Muscle layer of duodenum (tissue), 2 donors: ENCODE data around the gene RARA.

ENCODE experiments used
- H3K27ac ChIP-seq: one replicate; pipeline ENCODE4 v1.7.0; 2013; ENCODE audit warnings: mild to moderate bottlenecking, low read length
- H3K27me3 ChIP-seq: one replicate; pipeline ENCODE4 v1.7.0; 2013; ENCODE audit warnings: low read depth, mild to moderate bottlenecking, control low read depth, low read length
- H3K36me3 ChIP-seq, 2 donors: one replicate each; pipeline ENCODE4 v1.7.0; 2013; ENCODE audit warnings: low read length in 2 of 2, control low read depth in 1 of 2, mild to moderate bottlenecking in 1 of 2; ENCODE audit not compliant: insufficient read depth in 2 of 2, control insufficient read depth in 1 of 2
- H3K4me1 ChIP-seq, 2 donors: one replicate each; pipeline ENCODE4 v1.7.0; 2013; ENCODE audit warnings: low read length in 2 of 2, mild to moderate bottlenecking in 2 of 2, control low read depth in 1 of 2, moderate library complexity in 1 of 2; ENCODE audit not compliant: insufficient read depth in 2 of 2, control insufficient read depth in 1 of 2
- H3K4me3 ChIP-seq, 2 donors: one replicate each; pipeline ENCODE4 v1.7.0; 2013; ENCODE audit warnings: low read length in 2 of 2, low read depth in 1 of 2, mild to moderate bottlenecking in 1 of 2
- H3K9me3 ChIP-seq, 2 donors: one replicate each; pipeline ENCODE4 v1.7.0; 2013; ENCODE audit warnings: low read length in 2 of 2, control low read depth in 1 of 2, mild to moderate bottlenecking in 1 of 2; ENCODE audit not compliant: control insufficient read depth in 1 of 2
- donor health status: healthy.

Gene RARA

GRCh38 chr17:40356990-40357881 lies 48.3 kb downstream of the RARA start:
- Histone ChIP-seq H3K27me3 (no peaks in the 10 kb centered on the region), H3K4me1 (peaks cover 4 to 37% of the 10 kb centered on the region in 2 donors), H3K36me3 (peaks cover 10 to 32% of the 10 kb centered on the region in 2 donors), H3K4me3 (no peak overlapping the region), H3K27ac (no peak overlapping the region), H3K9me3 (no peaks in the 10 kb centered on the region)

- H3K4me3 ChIP-seq, result peak overlapping the region in 1 of 2 donors; percentile 42
- H3K9me3 ChIP-seq, result no peaks in the 10 kb centered on the region
- peaks cover 0 to 42% of the 10 kb centered on the region in 2 donors for H3K4me1 ChIP-seq
- H3K36me3 ChIP-seq, result peaks cover 0 to 22% of the 10 kb centered on the region in 2 donors
- H3K27me3 ChIP-seq, result no peaks in the 10 kb centered on the region
- peak overlapping the region; percentile 63 for H3K27ac ChIP-seq
Measured at GRCh38 chr17:40358323-40359038, 49.5 kb downstream of the RARA start.

GRCh38 chr17:40360091-40360490 lies 51.1 kb downstream of the RARA start:
- H3K27me3 ChIP-seq, result no peaks in the 10 kb centered on the region
- H3K4me3 ChIP-seq, result no peak overlapping the region
- no peaks in the 10 kb centered on the region for H3K9me3 ChIP-seq
- no peak overlapping the region for H3K27ac ChIP-seq
- peaks cover 0 to 13% of the 10 kb centered on the region in 2 donors for H3K36me3 ChIP-seq
- H3K4me1 ChIP-seq, result peaks cover 0 to 36% of the 10 kb centered on the region in 2 donors

- H3K27me3 ChIP-seq, result no peaks in the 10 kb centered on the region
- no peaks in the 10 kb centered on the region for H3K9me3 ChIP-seq
- no peak overlapping the region for H3K4me3 ChIP-seq
- H3K36me3 ChIP-seq, result peaks cover 0 to 1% of the 10 kb centered on the region in 2 donors
- H3K27ac ChIP-seq, result no peak overlapping the region
- H3K4me1 ChIP-seq, result peaks cover 0 to 24% of the 10 kb centered on the region in 2 donors
Measured at GRCh38 chr17:40361063-40361924, 52.3 kb downstream of the RARA start.

- no peaks in the 10 kb centered on the region for H3K27me3 ChIP-seq
- H3K9me3 ChIP-seq, result no peaks in the 10 kb centered on the region
- peak overlapping the region in 1 of 2 donors; percentile 71 for H3K4me3 ChIP-seq
- H3K36me3 ChIP-seq, result no peaks in the 10 kb centered on the region
- peaks cover 0 to 20% of the 10 kb centered on the region in 2 donors for H3K4me1 ChIP-seq
- H3K27ac ChIP-seq, result no peak overlapping the region
Measured at GRCh38 chr17:40361925-40362695, 53.1 kb downstream of the RARA start.

- H3K4me3 ChIP-seq, result peak overlapping the region in 1 of 2 donors; percentile 71
- no peaks in the 10 kb centered on the region for H3K27me3 ChIP-seq
- H3K4me1 ChIP-seq, result peaks cover 0 to 17% of the 10 kb centered on the region in 2 donors
- H3K36me3 ChIP-seq, result no peaks in the 10 kb centered on the region
- no peaks in the 10 kb centered on the region for H3K9me3 ChIP-seq
- no peak overlapping the region for H3K27ac ChIP-seq
Measured at GRCh38 chr17:40362696-40363110, 53.7 kb downstream of the RARA start.

GRCh38 chr17:40363111-40363827 lies 54.3 kb downstream of the RARA start:
- H3K4me1 ChIP-seq, result peaks cover 0 to 13% of the 10 kb centered on the region in 2 donors
- no peak overlapping the region for H3K27ac ChIP-seq
- peak overlapping the region; percentile 55 to 71 for H3K4me3 ChIP-seq
- H3K9me3 ChIP-seq, result no peaks in the 10 kb centered on the region
- H3K36me3 ChIP-seq, result no peaks in the 10 kb centered on the region
- H3K27me3 ChIP-seq, result no peaks in the 10 kb centered on the region

GRCh38 chr17:40364121-40364861 lies 55.3 kb downstream of the RARA start, which contains the start of gene GJD3:
GJD3 (minus strand) TSS chr17:40364737; CDS start chr17:40363815, 922 bp downstream.
- peaks cover 0 to 13% of the 10 kb centered on the region in 2 donors for H3K4me1 ChIP-seq
- peak within 1 kb of the TSS; percentile 55 to 71 for H3K4me3 ChIP-seq
- no peaks in the 10 kb centered on the region for H3K27me3 ChIP-seq
- H3K36me3 ChIP-seq, result no peaks in the 10 kb centered on the region
- no peak within 1 kb of the TSS for H3K27ac ChIP-seq
- no peaks in the 10 kb centered on the region for H3K9me3 ChIP-seq

- no peaks in the 10 kb centered on the region for H3K36me3 ChIP-seq
- H3K4me3 ChIP-seq, result no peak overlapping the region
- no peaks in the 10 kb centered on the region for H3K9me3 ChIP-seq
- peaks cover 0 to 13% of the 10 kb centered on the region in 2 donors for H3K4me1 ChIP-seq
- H3K27ac ChIP-seq, result no peak overlapping the region
- no peaks in the 10 kb centered on the region for H3K27me3 ChIP-seq
Measured at GRCh38 chr17:40364906-40365305, 55.9 kb downstream of the RARA start.
